ENCODE results near the gene SCAPER. TPM values are rescaled to one million over a fixed set of nuclear protein-coding genes. Genes with fewer than 3 reads are reported as not detected.

Gene SCAPER
- total RNA-seq, 1 experiment from 2014 or later = 21.5 TPM

GRCh38 chr15:76377217-76377616, 527.9 kb downstream of the SCAPER start:
- DNase-seq (ENCODE audit: low spot score) = no peak
- Histone ChIP-seq H3K9me3 (ENCODE audit: low read depth, low read length, poor library complexity, severe bottlenecking) (no peaks in the 10 kb centered on the region), H3K4me3 (ENCODE audit: low read depth, low read length, poor library complexity, severe bottlenecking) (no peak overlapping the region), H3K4me1 (ENCODE audit: insufficient read depth, low read length, poor library complexity, severe bottlenecking) (peaks cover 9% of the 10 kb centered on the region), H3K36me3 (ENCODE audit: insufficient read depth, low read length, poor library complexity, severe bottlenecking) (no peaks in the 10 kb centered on the region), H3K27ac (ENCODE audit: low read depth, low read length, poor library complexity, severe bottlenecking) (no peak overlapping the region), H3K27me3 (replicated peaks; ENCODE audit: insufficient read depth, low read depth, low read length, poor library complexity) (no peaks in the 10 kb centered on the region)
- BruUV-seq (replicated peaks) = no TSS peak
- intact Hi-C loops (cut with micrococcal nuclease; ENCODE audit: unreplicated experiment) = no loop called here
- POLR2A ChIA-PET (ENCODE audit: low non-redundant PET) = interaction anchor here (0.7 kb wide), 1 partner anchor 30 kb away, joined by 3 read pairs; no protein-coding TSS in a partner anchor
- CTCF ChIA-PET = no interaction called here
- TF ChIP-seq EZH2 (IDR thresholded peaks at IDR 0.05; ENCODE audit: borderline replicate concordance, low read depth, low read length, poor library complexity, severe bottlenecking) = no peak
- TF ChIP-seq CTCF (conservative IDR thresholded peaks at IDR 0.05; ENCODE audit: low read depth, low read length) = no peak

GRCh38 chr15:76376816-76377215, 528.3 kb downstream of the SCAPER start:
- ChIA-PET CTCF (no interaction called here), POLR2A (ENCODE audit: low non-redundant PET) (interaction anchor here (0.7 kb wide), 1 partner anchor 30 kb away, joined by 3 read pairs; no protein-coding TSS in a partner anchor)
- peaks cover 9% of the 10 kb centered on the region for H3K4me1 ChIP-seq (ENCODE audit: insufficient read depth, low read length, poor library complexity, severe bottlenecking)
- H3K27me3 ChIP-seq (replicated peaks; ENCODE audit: insufficient read depth, low read depth, low read length, poor library complexity) = no peaks in the 10 kb centered on the region
- no peak for TF ChIP-seq CTCF (conservative IDR thresholded peaks at IDR 0.05; ENCODE audit: low read depth, low read length)
- no peak for TF ChIP-seq EZH2 (IDR thresholded peaks at IDR 0.05; ENCODE audit: borderline replicate concordance, low read depth, low read length, poor library complexity, severe bottlenecking)
- no TSS peak for BruUV-seq (replicated peaks)
- H3K36me3 ChIP-seq (ENCODE audit: insufficient read depth, low read length, poor library complexity, severe bottlenecking) = no peaks in the 10 kb centered on the region
- intact Hi-C loops (cut with micrococcal nuclease; ENCODE audit: unreplicated experiment) = no loop called here
- DNase-seq (ENCODE audit: low spot score) = no peak
- H3K27ac ChIP-seq (ENCODE audit: low read depth, low read length, poor library complexity, severe bottlenecking) = no peak overlapping the region
- no peaks in the 10 kb centered on the region for H3K9me3 ChIP-seq (ENCODE audit: low read depth, low read length, poor library complexity, severe bottlenecking)
- H3K4me3 ChIP-seq (ENCODE audit: low read depth, low read length, poor library complexity, severe bottlenecking) = no peak overlapping the region

- Histone ChIP-seq H3K36me3 (ENCODE audit: insufficient read depth, low read length, poor library complexity, severe bottlenecking) (no peaks in the 10 kb centered on the region), H3K4me3 (ENCODE audit: low read depth, low read length, poor library complexity, severe bottlenecking) (no peak overlapping the region), H3K27ac (ENCODE audit: low read depth, low read length, poor library complexity, severe bottlenecking) (no peak overlapping the region), H3K27me3 (replicated peaks; ENCODE audit: insufficient read depth, low read depth, low read length, poor library complexity) (no peaks in the 10 kb centered on the region), H3K4me1 (ENCODE audit: insufficient read depth, low read length, poor library complexity, severe bottlenecking) (peaks cover 9% of the 10 kb centered on the region), H3K9me3 (ENCODE audit: low read depth, low read length, poor library complexity, severe bottlenecking) (no peaks in the 10 kb centered on the region)
- POLR2A ChIA-PET (ENCODE audit: low non-redundant PET) = no interaction called here
- TF ChIP-seq EZH2 (IDR thresholded peaks at IDR 0.05; ENCODE audit: borderline replicate concordance, low read depth, low read length, poor library complexity, severe bottlenecking) (no peak), CTCF (conservative IDR thresholded peaks at IDR 0.05; ENCODE audit: low read depth, low read length) (no peak)
- DNase-seq (ENCODE audit: low spot score) = no peak
- CTCF ChIA-PET = no interaction called here
- no TSS peak for BruUV-seq (replicated peaks)
- intact Hi-C loops (cut with micrococcal nuclease; ENCODE audit: unreplicated experiment) = no loop called here
Observed at GRCh38 chr15:76376029-76376428, 529.1 kb downstream of the SCAPER start.
